ENCODE data around the gene TLR2. TPM values are rescaled to one million over a fixed set of nuclear protein-coding genes. Genes with fewer than 3 reads are reported as not detected.

TLR2 gene
- total and polyA plus RNA-seq, 2 donors (not counting 3 experiments of a cell fraction or from before 2014, with no cell fraction given) = 0.29 to 1.4 TPM

GRCh38 chr4:153729895-153730294 is 45.8 kb downstream of the TLR2 start:
- no peak for FAIRE-seq
- intact Hi-C loops (cut with micrococcal nuclease) (no loop called here), dilution Hi-C loops (cut with MboI; ENCODE audit: extremely low pct_ligation_motif_present, low sequenced_read_pairs) (no loop called here)
- no peaks in the 10 kb centered on the region for H4K20me1 ChIP-seq (replicated peaks; ENCODE audit: control insufficient read depth, extremely low read depth, insufficient read depth, low read length)
- H3K27me3 ChIP-seq (ENCODE audit: control insufficient read depth in 2 of 2, insufficient read depth in 2 of 2, low read length in 2 of 2) = no peaks in the 10 kb centered on the region
- no peak overlapping the region for H2AFZ ChIP-seq (ENCODE audit: low read depth, low read length)
- no peaks in the 10 kb centered on the region for H3K9me1 ChIP-seq (replicated peaks; ENCODE audit: control insufficient read depth, extremely low read depth, insufficient read depth, low read length)
- no peaks in the 10 kb centered on the region for H3K4me1 ChIP-seq (ENCODE audit: control insufficient read depth, extremely low read depth, insufficient read depth, low read length)
- H3K79me2 ChIP-seq (ENCODE audit: control insufficient read depth, insufficient read depth, low read length) = no peaks in the 10 kb centered on the region
- ChIA-PET CTCF (no interaction called here), POLR2A (no interaction called here)
- no peak overlapping the region for H3K4me3 ChIP-seq (replicated peaks in 1 of 3; ENCODE audit: insufficient read depth in 1 of 3, low read depth in 1 of 3, low read length in 3 of 3)
- no peak overlapping the region for H3K9ac ChIP-seq (replicated peaks; ENCODE audit: extremely low read depth, insufficient read depth, low read length)
- H3K36me3 ChIP-seq (ENCODE audit: control insufficient read depth in 2 of 2, extremely low read depth in 1 of 2, insufficient read depth in 2 of 2, low read length in 2 of 2) = no peaks in the 10 kb centered on the region
- no peak overlapping the region for H3K4me2 ChIP-seq (ENCODE audit: insufficient read depth, low read length)
- no TSS peak for BruUV-seq (replicated peaks)
- H3K9me3 ChIP-seq (replicated peaks; ENCODE audit: control insufficient read depth, insufficient read depth, low read length) = no peaks in the 10 kb centered on the region
- no peak overlapping the region for H3K27ac ChIP-seq (ENCODE audit: insufficient read depth, low read depth, low read length)
- no peak for DNase-seq (ENCODE audit: low read depth, low spot score)
- TF ChIP-seq, protein P1, sequence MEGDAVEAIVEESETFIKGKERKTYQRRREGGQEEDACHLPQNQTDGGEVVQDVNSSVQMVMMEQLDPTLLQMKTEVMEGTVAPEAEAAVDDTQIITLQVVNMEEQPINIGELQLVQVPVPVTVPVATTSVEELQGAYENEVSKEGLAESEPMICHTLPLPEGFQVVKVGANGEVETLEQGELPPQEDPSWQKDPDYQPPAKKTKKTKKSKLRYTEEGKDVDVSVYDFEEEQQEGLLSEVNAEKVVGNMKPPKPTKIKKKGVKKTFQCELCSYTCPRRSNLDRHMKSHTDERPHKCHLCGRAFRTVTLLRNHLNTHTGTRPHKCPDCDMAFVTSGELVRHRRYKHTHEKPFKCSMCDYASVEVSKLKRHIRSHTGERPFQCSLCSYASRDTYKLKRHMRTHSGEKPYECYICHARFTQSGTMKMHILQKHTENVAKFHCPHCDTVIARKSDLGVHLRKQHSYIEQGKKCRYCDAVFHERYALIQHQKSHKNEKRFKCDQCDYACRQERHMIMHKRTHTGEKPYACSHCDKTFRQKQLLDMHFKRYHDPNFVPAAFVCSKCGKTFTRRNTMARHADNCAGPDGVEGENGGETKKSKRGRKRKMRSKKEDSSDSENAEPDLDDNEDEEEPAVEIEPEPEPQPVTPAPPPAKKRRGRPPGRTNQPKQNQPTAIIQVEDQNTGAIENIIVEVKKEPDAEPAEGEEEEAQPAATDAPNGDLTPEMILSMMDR (IDR thresholded peaks at IDR 0.05; ENCODE audit: extremely low read depth in 1 of 2, insufficient read depth in 1 of 2, low read depth in 1 of 2, low read length in 2 of 2) = no peak
- TF ChIP-seq FOS (IDR thresholded peaks at IDR 0.05; ENCODE audit: borderline replicate concordance, insufficient read depth, low read length) (no peak), POLR2A (IDR thresholded peaks at IDR 0.05; ENCODE audit: low read depth, low read length) (no peak), GATA2 (IDR thresholded peaks at IDR 0.05; ENCODE audit: insufficient read depth, insufficient read length, low read depth, low read length) (no peak), POLR2AphosphoS5 (IDR thresholded peaks at IDR 0.05; ENCODE audit: insufficient read depth, low read depth, low read length) (no peak), EZH2 (IDR thresholded peaks at IDR 0.05; ENCODE audit: borderline replicate concordance, low read depth, low read length, severe bottlenecking) (no peak), JUN (IDR thresholded peaks at IDR 0.05; ENCODE audit: borderline replicate concordance, insufficient read depth, insufficient read length, low read depth) (no peak), MYC (IDR thresholded peaks at IDR 0.05; ENCODE audit: low read depth, low read length) (no peak)
- TF ChIP-seq, protein P2, sequence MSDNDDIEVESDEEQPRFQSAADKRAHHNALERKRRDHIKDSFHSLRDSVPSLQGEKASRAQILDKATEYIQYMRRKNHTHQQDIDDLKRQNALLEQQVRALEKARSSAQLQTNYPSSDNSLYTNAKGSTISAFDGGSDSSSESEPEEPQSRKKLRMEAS (IDR thresholded peaks at IDR 0.05; ENCODE audit: insufficient read depth, insufficient read length) = no peak
